Measurements from ENCODE around the gene CFDP1.

Gene CFDP1

DNA sequence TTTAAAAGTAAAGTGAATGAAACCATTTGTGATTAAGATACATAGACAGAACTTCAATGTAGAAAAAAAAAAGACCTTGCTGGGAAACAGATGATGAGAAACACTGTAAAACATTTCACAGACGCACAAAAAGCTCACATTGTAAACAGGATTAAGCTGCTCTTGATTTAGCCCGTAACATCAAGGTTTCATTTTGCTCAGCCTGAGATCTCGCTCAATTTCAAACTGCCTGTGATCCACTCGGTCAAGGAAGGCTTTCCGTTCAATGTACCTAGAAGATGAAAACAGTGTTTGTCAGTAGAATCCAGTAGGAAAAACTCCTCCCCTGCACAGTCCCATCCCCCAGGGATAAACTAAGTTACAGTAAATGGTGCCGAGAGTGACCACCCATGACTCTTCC lies 139.5 kb downstream of the CFDP1 start:
- Histone ChIP-seq H3K4me2 (ENCODE audit: low read length) (no peak overlapping the region), H3K27me3 (ENCODE audit: control insufficient read depth, low read length) (no peaks in the 10 kb centered on the region), H3K27ac (ENCODE audit: low read depth, low read length) (no peak overlapping the region), H3K9me3 (ENCODE audit: control insufficient read depth, insufficient read depth, low read length) (no peaks in the 10 kb centered on the region), H4K20me1 (ENCODE audit: control insufficient read depth, insufficient read depth, low read depth, low read length) (no peaks in the 10 kb centered on the region), H3K36me3 (ENCODE audit: control insufficient read depth, low read length) (no peaks in the 10 kb centered on the region; the same call in 1 of the 2 replicates), H3K9me2 (replicated peaks; ENCODE audit: control insufficient read depth, low read length) (no peaks in the 10 kb centered on the region), H3K4me1 (ENCODE audit: control insufficient read depth, low read length) (no peaks in the 10 kb centered on the region), H3K4me3 (ENCODE audit: low read length) (no peak overlapping the region), H3K79me2 (ENCODE audit: control insufficient read depth, low read length) (no peaks in the 10 kb centered on the region), H3F3A (ENCODE audit: control insufficient read depth, insufficient read depth) (no peaks in the 10 kb centered on the region)
- TF ChIP-seq, protein P1, sequence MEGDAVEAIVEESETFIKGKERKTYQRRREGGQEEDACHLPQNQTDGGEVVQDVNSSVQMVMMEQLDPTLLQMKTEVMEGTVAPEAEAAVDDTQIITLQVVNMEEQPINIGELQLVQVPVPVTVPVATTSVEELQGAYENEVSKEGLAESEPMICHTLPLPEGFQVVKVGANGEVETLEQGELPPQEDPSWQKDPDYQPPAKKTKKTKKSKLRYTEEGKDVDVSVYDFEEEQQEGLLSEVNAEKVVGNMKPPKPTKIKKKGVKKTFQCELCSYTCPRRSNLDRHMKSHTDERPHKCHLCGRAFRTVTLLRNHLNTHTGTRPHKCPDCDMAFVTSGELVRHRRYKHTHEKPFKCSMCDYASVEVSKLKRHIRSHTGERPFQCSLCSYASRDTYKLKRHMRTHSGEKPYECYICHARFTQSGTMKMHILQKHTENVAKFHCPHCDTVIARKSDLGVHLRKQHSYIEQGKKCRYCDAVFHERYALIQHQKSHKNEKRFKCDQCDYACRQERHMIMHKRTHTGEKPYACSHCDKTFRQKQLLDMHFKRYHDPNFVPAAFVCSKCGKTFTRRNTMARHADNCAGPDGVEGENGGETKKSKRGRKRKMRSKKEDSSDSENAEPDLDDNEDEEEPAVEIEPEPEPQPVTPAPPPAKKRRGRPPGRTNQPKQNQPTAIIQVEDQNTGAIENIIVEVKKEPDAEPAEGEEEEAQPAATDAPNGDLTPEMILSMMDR (IDR thresholded peaks at IDR 0.05; ENCODE audit: low read depth, low read length, poor library complexity, severe bottlenecking) = no peak
- TF ChIP-seq EZH2phosphoT487 (IDR thresholded peaks at IDR 0.05; ENCODE audit: borderline replicate concordance, low read length) = no peak

DNA sequence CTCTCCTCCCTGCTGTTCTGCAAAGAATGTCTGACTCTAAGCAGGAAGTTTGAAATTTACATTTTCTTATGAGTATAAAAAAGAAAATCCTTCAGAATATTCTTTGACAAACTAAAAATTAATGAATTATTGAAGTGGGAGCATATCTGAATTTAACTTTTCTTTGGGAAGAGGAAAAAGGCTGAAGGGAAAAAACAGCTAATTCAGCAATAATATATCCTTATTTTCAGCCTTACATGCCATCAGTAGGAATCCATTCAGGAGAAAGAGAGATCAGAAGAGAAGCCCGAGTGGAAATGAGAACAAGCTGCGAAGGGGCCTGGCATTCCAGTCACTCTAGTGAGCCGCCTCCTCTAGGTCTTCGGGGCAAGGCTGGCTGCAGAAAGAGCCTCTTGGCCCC lies 140.1 kb downstream of the CFDP1 start:
- H3K79me2 ChIP-seq (ENCODE audit: control insufficient read depth, low read length) = no peaks in the 10 kb centered on the region
- H3K4me1 ChIP-seq (ENCODE audit: control insufficient read depth, low read length) = no peaks in the 10 kb centered on the region
- no peak overlapping the region for H3K4me2 ChIP-seq (ENCODE audit: low read length)
- TF ChIP-seq EZH2phosphoT487 (IDR thresholded peaks at IDR 0.05; ENCODE audit: borderline replicate concordance, low read length) = no peak
- TF ChIP-seq, protein P1 (IDR thresholded peaks at IDR 0.05; ENCODE audit: low read depth, low read length, poor library complexity, severe bottlenecking) = no peak
- H3K9me3 ChIP-seq (ENCODE audit: control insufficient read depth, insufficient read depth, low read length) = no peaks in the 10 kb centered on the region
- H4K20me1 ChIP-seq (ENCODE audit: control insufficient read depth, insufficient read depth, low read depth, low read length) = no peaks in the 10 kb centered on the region
- H3K27me3 ChIP-seq (ENCODE audit: control insufficient read depth, low read length) = no peaks in the 10 kb centered on the region
- no peaks in the 10 kb centered on the region for H3F3A ChIP-seq (ENCODE audit: control insufficient read depth, insufficient read depth)
- no peak overlapping the region for H3K27ac ChIP-seq (ENCODE audit: low read depth, low read length)
- H3K4me3 ChIP-seq (ENCODE audit: low read length) = no peak overlapping the region
- H3K9me2 ChIP-seq (replicated peaks; ENCODE audit: control insufficient read depth, low read length) = no peaks in the 10 kb centered on the region
- H3K36me3 ChIP-seq (ENCODE audit: control insufficient read depth, low read length) = no peaks in the 10 kb centered on the region; the same call in 1 of the 2 replicates

DNA sequence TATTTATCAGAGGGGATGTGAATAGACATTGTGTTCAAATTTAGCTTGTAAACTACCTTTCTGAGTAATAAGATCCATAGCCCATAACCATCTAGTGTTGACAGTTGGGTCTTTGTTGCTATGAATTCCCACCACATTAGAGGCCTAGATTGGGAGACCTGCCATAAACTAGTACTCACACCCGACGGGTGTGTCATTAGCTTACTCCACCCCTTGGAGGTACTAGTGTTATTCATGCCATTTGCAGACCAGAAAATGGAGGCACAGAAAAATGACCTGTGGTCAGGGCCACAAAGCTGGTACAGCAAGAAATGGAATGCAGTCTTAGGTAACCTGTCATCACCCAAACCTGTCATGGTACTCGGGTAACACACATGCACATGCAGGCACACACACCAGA lies 140.6 kb downstream of the CFDP1 start:
- Histone ChIP-seq H3K27ac (ENCODE audit: low read depth, low read length) (no peak overlapping the region), H3K27me3 (ENCODE audit: control insufficient read depth, low read length) (no peaks in the 10 kb centered on the region), H3F3A (ENCODE audit: control insufficient read depth, insufficient read depth) (no peaks in the 10 kb centered on the region), H4K20me1 (ENCODE audit: control insufficient read depth, insufficient read depth, low read depth, low read length) (no peaks in the 10 kb centered on the region), H3K9me3 (ENCODE audit: control insufficient read depth, insufficient read depth, low read length) (no peaks in the 10 kb centered on the region), H3K4me2 (ENCODE audit: low read length) (no peak overlapping the region), H3K4me1 (ENCODE audit: control insufficient read depth, low read length) (no peaks in the 10 kb centered on the region), H3K4me3 (ENCODE audit: low read length) (no peak overlapping the region), H3K36me3 (ENCODE audit: control insufficient read depth, low read length) (no peaks in the 10 kb centered on the region; the same call in 1 of the 2 replicates), H3K79me2 (ENCODE audit: control insufficient read depth, low read length) (no peaks in the 10 kb centered on the region), H3K9me2 (replicated peaks; ENCODE audit: control insufficient read depth, low read length) (no peaks in the 10 kb centered on the region)
- TF ChIP-seq, protein P1 (IDR thresholded peaks at IDR 0.05; ENCODE audit: low read depth, low read length, poor library complexity, severe bottlenecking) = no peak
- no peak for TF ChIP-seq EZH2phosphoT487 (IDR thresholded peaks at IDR 0.05; ENCODE audit: borderline replicate concordance, low read length)

Data from DOHH2 (cell line).